ENCODE data around the gene CLSTN2. TPM values are rescaled to one million over a fixed set of nuclear protein-coding genes. Genes with fewer than 3 reads are reported as not detected.

CLSTN2 gene
- polyA plus RNA-seq, 3 donors: not detected

GRCh38 chr3:140424211-140424610 is 489.2 kb downstream of the CLSTN2 start:
- DNase-seq: no peak
- WGBS (ENCODE audit: insufficient coverage): 85% methylated on average over 1 of the region's 1 CpG
- no peaks in the 10 kb centered on the region for H3K9me3 ChIP-seq (replicated peaks in 1 of 2; ENCODE audit: control insufficient read depth in 1 of 2, insufficient read depth in 1 of 2, low read length in 2 of 2)
- H2AFZ ChIP-seq (ENCODE audit: insufficient read depth, low read depth, low read length, poor library complexity, severe bottlenecking): no peak overlapping the region
- no peak overlapping the region for H3K4me2 ChIP-seq (replicated peaks; ENCODE audit: extremely low read depth, low read length, poor library complexity, severe bottlenecking)
- H3K4me1 ChIP-seq (ENCODE audit: control insufficient read depth in 1 of 2, insufficient read depth in 2 of 2, low read length in 2 of 2): no peaks in the 10 kb centered on the region
- H3K4me3 Mint-ChIP-seq: no peak overlapping the region
- no peaks in the 10 kb centered on the region for H4K20me1 ChIP-seq (ENCODE audit: insufficient read depth, low read length)
- no peaks in the 10 kb centered on the region for H3K79me2 ChIP-seq (ENCODE audit: insufficient read depth, low read length)
- H3K27me3 Mint-ChIP-seq (ENCODE audit: low read depth in 3 of 3): peaks cover 5 to 6% (median 6%) of the 10 kb centered on the region in 3 donors
- no peaks in the 10 kb centered on the region for H3K27me3 ChIP-seq (ENCODE audit: control insufficient read depth in 2 of 2, insufficient read depth in 2 of 2, low read length in 2 of 2)
- H3K36me3 ChIP-seq (replicated peaks in 1 of 2; ENCODE audit: control insufficient read depth in 1 of 2, insufficient read depth in 2 of 2, low read length in 2 of 2): no peaks in the 10 kb centered on the region
- H3K36me3 Mint-ChIP-seq: no peaks in the 10 kb centered on the region
- H3K27ac ChIP-seq (ENCODE audit: low read depth in 1 of 2, low read length in 2 of 2): no peak overlapping the region
- H3K9me3 Mint-ChIP-seq: peaks cover 0 to 1% (median 0%) of the 10 kb centered on the region in 7 donors
- intact Hi-C loops (cut with micrococcal nuclease): no loop called here
- H3K4me1 Mint-ChIP-seq: no peaks in the 10 kb centered on the region
- TF ChIP-seq, protein P1, sequence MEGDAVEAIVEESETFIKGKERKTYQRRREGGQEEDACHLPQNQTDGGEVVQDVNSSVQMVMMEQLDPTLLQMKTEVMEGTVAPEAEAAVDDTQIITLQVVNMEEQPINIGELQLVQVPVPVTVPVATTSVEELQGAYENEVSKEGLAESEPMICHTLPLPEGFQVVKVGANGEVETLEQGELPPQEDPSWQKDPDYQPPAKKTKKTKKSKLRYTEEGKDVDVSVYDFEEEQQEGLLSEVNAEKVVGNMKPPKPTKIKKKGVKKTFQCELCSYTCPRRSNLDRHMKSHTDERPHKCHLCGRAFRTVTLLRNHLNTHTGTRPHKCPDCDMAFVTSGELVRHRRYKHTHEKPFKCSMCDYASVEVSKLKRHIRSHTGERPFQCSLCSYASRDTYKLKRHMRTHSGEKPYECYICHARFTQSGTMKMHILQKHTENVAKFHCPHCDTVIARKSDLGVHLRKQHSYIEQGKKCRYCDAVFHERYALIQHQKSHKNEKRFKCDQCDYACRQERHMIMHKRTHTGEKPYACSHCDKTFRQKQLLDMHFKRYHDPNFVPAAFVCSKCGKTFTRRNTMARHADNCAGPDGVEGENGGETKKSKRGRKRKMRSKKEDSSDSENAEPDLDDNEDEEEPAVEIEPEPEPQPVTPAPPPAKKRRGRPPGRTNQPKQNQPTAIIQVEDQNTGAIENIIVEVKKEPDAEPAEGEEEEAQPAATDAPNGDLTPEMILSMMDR (IDR thresholded peaks at IDR 0.05): no peak
- H3K9ac ChIP-seq (ENCODE audit: insufficient read depth, low read length, poor library complexity, severe bottlenecking): no peak overlapping the region
- no peak overlapping the region for H3K4me3 ChIP-seq (replicated peaks in 1 of 3; ENCODE audit: low read depth in 2 of 3, low read length in 3 of 3)
- no peak overlapping the region for H3K27ac Mint-ChIP-seq

- H3K27me3 ChIP-seq (ENCODE audit: control insufficient read depth in 2 of 2, insufficient read depth in 2 of 2, low read length in 2 of 2): no peaks in the 10 kb centered on the region
- H3K27ac ChIP-seq (ENCODE audit: low read depth in 1 of 2, low read length in 2 of 2): no peak overlapping the region
- H3K4me1 Mint-ChIP-seq: no peaks in the 10 kb centered on the region
- H3K4me3 Mint-ChIP-seq: no peak overlapping the region
- intact Hi-C loops (cut with micrococcal nuclease): no loop called here
- no peaks in the 10 kb centered on the region for H3K79me2 ChIP-seq (ENCODE audit: insufficient read depth, low read length)
- H3K4me1 ChIP-seq (ENCODE audit: control insufficient read depth in 1 of 2, insufficient read depth in 2 of 2, low read length in 2 of 2): no peaks in the 10 kb centered on the region
- H3K27me3 Mint-ChIP-seq (ENCODE audit: low read depth in 3 of 3): peaks cover 5 to 6% (median 6%) of the 10 kb centered on the region in 3 donors
- peaks cover 0 to 1% (median 0%) of the 10 kb centered on the region in 7 donors for H3K9me3 Mint-ChIP-seq
- H3K36me3 ChIP-seq (replicated peaks in 1 of 2; ENCODE audit: control insufficient read depth in 1 of 2, insufficient read depth in 2 of 2, low read length in 2 of 2): no peaks in the 10 kb centered on the region
- DNase-seq: no peak
- no peak overlapping the region for H3K4me2 ChIP-seq (replicated peaks; ENCODE audit: extremely low read depth, low read length, poor library complexity, severe bottlenecking)
- no peak overlapping the region for H3K27ac Mint-ChIP-seq
- TF ChIP-seq, protein P1 (IDR thresholded peaks at IDR 0.05): no peak
- no peaks in the 10 kb centered on the region for H3K36me3 Mint-ChIP-seq
- no peak overlapping the region for H3K9ac ChIP-seq (ENCODE audit: insufficient read depth, low read length, poor library complexity, severe bottlenecking)
- no peak overlapping the region for H2AFZ ChIP-seq (ENCODE audit: insufficient read depth, low read depth, low read length, poor library complexity, severe bottlenecking)
- 43% methylated on average over 1 of the region's 1 CpG for WGBS (ENCODE audit: insufficient coverage)
- H4K20me1 ChIP-seq (ENCODE audit: insufficient read depth, low read length): no peaks in the 10 kb centered on the region
- H3K4me3 ChIP-seq (replicated peaks in 1 of 3; ENCODE audit: low read depth in 2 of 3, low read length in 3 of 3): no peak overlapping the region
- H3K9me3 ChIP-seq (replicated peaks in 1 of 2; ENCODE audit: control insufficient read depth in 1 of 2, insufficient read depth in 1 of 2, low read length in 2 of 2): no peaks in the 10 kb centered on the region
Measured at GRCh38 chr3:140424726-140425125, 489.7 kb downstream of the CLSTN2 start.
